Ishikawa (cell line): ENCODE data around the gene MAGT1.

Experiments used
- CEBPB ChIP-seq: IDR thresholded peaks from 2 replicates; pipeline ENCODE4 v1.6.1; 2012
- CREB1 ChIP-seq: IDR thresholded peaks from 2 replicates; pipeline ENCODE4 v1.6.1; 2012; ENCODE audit warnings: low read depth
- EGR1 ChIP-seq: IDR thresholded peaks from 2 replicates; pipeline ENCODE4 v1.6.1; 2012
- EP300 ChIP-seq: IDR thresholded peaks from 2 replicates; pipeline ENCODE4 v1.6.1; 2012; ENCODE audit warnings: borderline replicate concordance
- FOXM1 ChIP-seq: IDR thresholded peaks from 2 replicates; pipeline ENCODE4 v1.6.1; 2012; ENCODE audit warnings: low read depth, borderline replicate concordance
- MAX ChIP-seq: IDR thresholded peaks from 2 replicates; pipeline ENCODE4 v1.6.1; 2012
- NFIC ChIP-seq: IDR thresholded peaks from 2 replicates; pipeline ENCODE4 v1.6.1; 2012
- RAD21 ChIP-seq: IDR thresholded peaks from 2 replicates; pipeline ENCODE4 v1.6.1; 2012; ENCODE audit warnings: low read depth
- REST ChIP-seq: IDR thresholded peaks from 2 replicates; pipeline ENCODE4 v1.6.1; 2012; ENCODE audit warnings: low read depth, mild to moderate bottlenecking
- TAF1 ChIP-seq: IDR thresholded peaks from 2 replicates; pipeline ENCODE4 v1.6.1; 2012; ENCODE audit warnings: low read depth, mild to moderate bottlenecking
- TCF12 ChIP-seq: IDR thresholded peaks from 2 replicates; pipeline ENCODE4 v1.6.1; 2012; ENCODE audit warnings: low read depth
- TEAD4 ChIP-seq: IDR thresholded peaks from 2 replicates; pipeline ENCODE4 v1.6.1; 2012
- USF1 ChIP-seq: IDR thresholded peaks from 2 replicates; pipeline ENCODE4 v1.6.1; 2012
- YY1 ChIP-seq: IDR thresholded peaks from 2 replicates; pipeline ENCODE4 v1.6.1; 2012; ENCODE audit warnings: low read depth
- ZBTB7A ChIP-seq: IDR thresholded peaks from 2 replicates; pipeline ENCODE4 v1.6.1; 2012; ENCODE audit warnings: low read depth

The MAGT1 gene

DNA sequence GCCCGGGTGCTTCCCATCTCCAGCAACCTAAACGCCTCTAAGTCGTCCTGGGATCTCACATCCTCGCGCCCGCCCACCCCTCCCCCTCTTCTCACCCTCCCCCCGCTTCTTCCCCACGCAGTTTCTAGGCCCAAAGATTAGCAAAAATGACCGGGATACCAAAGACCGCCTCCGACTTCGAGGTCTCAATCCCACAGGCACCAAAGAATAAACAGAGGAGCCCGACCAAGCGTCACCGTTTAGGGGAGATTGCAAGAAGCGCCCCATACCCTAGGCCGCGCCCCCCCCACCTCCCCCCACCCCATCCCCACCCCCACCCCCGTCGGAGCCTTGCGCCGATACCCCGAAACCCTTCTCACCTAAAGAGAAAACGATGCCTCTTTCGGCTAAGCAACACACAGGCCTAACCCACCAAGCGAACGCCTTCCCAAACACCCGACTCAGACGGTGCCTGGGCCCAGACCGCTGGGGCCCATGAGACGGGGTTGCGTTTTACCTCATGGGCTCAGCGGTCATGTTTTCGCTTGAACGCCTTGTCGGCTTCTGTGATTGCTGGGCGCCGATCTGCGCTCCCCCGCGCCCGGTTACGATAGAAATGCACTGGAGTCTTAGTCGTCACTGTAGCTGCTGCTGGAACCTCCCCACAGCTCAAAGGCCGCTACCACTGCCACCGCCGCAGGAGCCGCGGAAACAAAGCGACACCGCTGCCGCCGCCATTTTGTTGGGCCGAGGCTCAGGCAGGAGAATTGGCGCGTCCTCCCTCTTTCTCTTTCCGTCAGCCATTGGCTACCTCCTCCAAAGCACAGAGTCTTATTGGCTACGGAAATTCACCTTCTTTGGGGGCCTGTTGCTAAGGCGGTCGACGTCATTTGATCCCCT lies 109.5 kb downstream of the MAGT1 start, which contains the start of gene ATRX:
Gene ATRX (minus strand): TSS at position 731 of the 879 bp plus-strand sequence. CDS start 215 bp downstream, at position 516.
- TF ChIP-seq TCF12 (no peak), EP300 (0 out of 2 replicates have a peak, but pooled peaks have one; percentile 12), NFIC (no peak), FOXM1 (no peak), ZBTB7A (no peak), REST (no peak), TAF1 (peak; percentile 88), YY1 (peak; percentile 92), USF1 (no peak), TEAD4 (no peak), CREB1 (peak; percentile 47; the same call in 1 of the 2 replicates), CEBPB (no peak), RAD21 (no peak), MAX (peak; percentile 47; the same call in 1 of the 2 replicates)

GRCh38 chrX:77779695-77780094 lies 115.5 kb downstream of the MAGT1 start:
- no peak for TF ChIP-seq RAD21
- no peak for TF ChIP-seq TEAD4
- TF ChIP-seq MAX, result no peak
- no peak for TF ChIP-seq CEBPB
- no peak for TF ChIP-seq YY1
- no peak for TF ChIP-seq TCF12
- TF ChIP-seq EP300, result no peak
- TF ChIP-seq TAF1, result no peak
- no peak for TF ChIP-seq NFIC
- TF ChIP-seq REST, result no peak
- TF ChIP-seq CREB1, result no peak
- no peak for TF ChIP-seq USF1
- no peak for TF ChIP-seq FOXM1

DNA sequence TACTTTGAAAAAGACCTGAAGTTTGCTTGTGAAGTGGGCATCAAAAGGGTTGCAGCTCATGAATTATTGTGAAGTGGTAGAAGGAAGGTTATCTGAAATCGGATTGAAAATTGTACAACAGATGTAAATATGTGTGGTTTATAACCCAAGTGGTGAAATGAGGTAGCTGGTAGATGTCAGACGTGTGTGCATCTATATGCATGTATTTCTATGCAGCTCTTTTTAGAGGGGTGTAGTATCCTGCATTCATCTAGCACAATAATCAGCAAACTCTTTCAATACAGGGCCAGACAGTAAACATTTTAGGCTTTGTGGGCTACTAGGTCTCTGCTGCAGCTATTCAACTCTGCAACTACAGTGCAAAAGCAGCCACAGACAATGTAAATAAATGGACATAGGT lies 118.6 kb downstream of the MAGT1 start:
- TF ChIP-seq YY1, result no peak
- TF ChIP-seq MAX, result no peak
- no peak for TF ChIP-seq EP300
- TF ChIP-seq USF1, result no peak
- no peak for TF ChIP-seq EGR1
- no peak for TF ChIP-seq REST
- TF ChIP-seq RAD21, result no peak
- no peak for TF ChIP-seq TCF12
- no peak for TF ChIP-seq CREB1
- TF ChIP-seq TAF1, result no peak
- no peak for TF ChIP-seq FOXM1
- TF ChIP-seq ZBTB7A, result no peak
- no peak for TF ChIP-seq CEBPB
- no peak for TF ChIP-seq TEAD4
- TF ChIP-seq NFIC, result no peak
